ENCODE data around the gene MGRN1. TPM values are rescaled to one million over a fixed set of nuclear protein-coding genes. Genes with fewer than 3 reads are reported as not detected.

The MGRN1 gene
- total RNA-seq, 4 donors from 2014 or later: 32.5 to 86.4 (median 57.6) TPM

DNA sequence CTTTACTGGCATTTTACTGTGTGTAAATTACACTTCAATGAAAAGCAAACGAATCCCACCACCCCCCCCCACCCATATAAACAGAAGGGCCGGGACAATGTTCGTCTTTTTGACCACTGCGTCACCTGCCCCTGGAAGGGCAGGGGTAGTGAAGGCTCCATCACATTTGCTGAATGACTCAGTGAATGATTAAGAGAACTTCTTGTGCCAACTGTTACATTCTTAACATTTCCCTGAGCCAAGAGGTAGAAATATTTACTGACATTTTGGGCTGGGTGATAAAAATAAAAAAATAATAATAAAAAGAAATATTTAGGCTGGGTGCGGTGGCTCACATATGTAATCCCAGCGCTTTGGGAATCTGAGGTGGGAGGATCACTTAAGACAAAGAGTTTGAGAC, 44.4 kb upstream of the MGRN1 start:
- Histone ChIP-seq H3K27ac (no peak overlapping the region), H3K9me3 (no peaks in the 10 kb centered on the region), H3K36me3 (no peaks in the 10 kb centered on the region), H3K4me3 (replicated peaks in 1 of 3) (no peak overlapping the region), H3K4me1 (no peaks in the 10 kb centered on the region), H3K27me3 (no peaks in the 10 kb centered on the region)
- intact Hi-C loops (cut with DNase I): no loop called here
- DNase-seq: no peak
- 71 to 76% methylated on average over 5 to 6 of the region's 6 CpGs for WGBS, 2 donors
- TF ChIP-seq, protein P1, sequence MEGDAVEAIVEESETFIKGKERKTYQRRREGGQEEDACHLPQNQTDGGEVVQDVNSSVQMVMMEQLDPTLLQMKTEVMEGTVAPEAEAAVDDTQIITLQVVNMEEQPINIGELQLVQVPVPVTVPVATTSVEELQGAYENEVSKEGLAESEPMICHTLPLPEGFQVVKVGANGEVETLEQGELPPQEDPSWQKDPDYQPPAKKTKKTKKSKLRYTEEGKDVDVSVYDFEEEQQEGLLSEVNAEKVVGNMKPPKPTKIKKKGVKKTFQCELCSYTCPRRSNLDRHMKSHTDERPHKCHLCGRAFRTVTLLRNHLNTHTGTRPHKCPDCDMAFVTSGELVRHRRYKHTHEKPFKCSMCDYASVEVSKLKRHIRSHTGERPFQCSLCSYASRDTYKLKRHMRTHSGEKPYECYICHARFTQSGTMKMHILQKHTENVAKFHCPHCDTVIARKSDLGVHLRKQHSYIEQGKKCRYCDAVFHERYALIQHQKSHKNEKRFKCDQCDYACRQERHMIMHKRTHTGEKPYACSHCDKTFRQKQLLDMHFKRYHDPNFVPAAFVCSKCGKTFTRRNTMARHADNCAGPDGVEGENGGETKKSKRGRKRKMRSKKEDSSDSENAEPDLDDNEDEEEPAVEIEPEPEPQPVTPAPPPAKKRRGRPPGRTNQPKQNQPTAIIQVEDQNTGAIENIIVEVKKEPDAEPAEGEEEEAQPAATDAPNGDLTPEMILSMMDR (IDR thresholded peaks at IDR 0.05): no peak
- no peak for TF ChIP-seq POLR2A (IDR thresholded peaks at IDR 0.05)

DNA sequence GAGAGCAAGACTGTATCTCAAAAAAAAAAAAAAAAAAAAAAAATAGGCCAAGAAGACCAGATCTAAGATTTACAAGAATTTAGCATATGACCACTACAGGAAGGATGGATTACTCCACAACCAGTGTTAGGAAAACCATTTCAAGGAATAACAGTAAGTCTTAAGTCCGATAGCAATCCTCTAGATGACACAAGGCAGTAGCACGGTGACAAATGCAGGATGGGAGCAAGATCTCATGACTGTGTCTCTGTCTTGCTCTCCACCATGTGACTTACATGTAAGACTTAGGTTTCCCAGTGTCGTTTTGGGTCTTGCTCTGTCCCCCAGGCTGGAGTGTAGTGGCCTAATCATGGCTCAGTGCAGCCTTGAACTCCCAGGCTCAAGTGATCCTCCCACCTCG, 40.7 kb upstream of the MGRN1 start:
- no peaks in the 10 kb centered on the region for H3K4me1 ChIP-seq
- 92 to 95% methylated on average over 4 of the region's 4 CpGs for WGBS, 2 donors
- no peak overlapping the region for H3K4me3 ChIP-seq (replicated peaks in 1 of 3)
- no peak overlapping the region for H3K27ac ChIP-seq
- DNase-seq: no peak
- no peaks in the 10 kb centered on the region for H3K9me3 ChIP-seq
- intact Hi-C loops (cut with DNase I): no loop called here
- no peaks in the 10 kb centered on the region for H3K27me3 ChIP-seq
- no peaks in the 10 kb centered on the region for H3K36me3 ChIP-seq
- TF ChIP-seq POLR2A (IDR thresholded peaks at IDR 0.05): no peak
- TF ChIP-seq, protein P1 (IDR thresholded peaks at IDR 0.05): no peak

DNA sequence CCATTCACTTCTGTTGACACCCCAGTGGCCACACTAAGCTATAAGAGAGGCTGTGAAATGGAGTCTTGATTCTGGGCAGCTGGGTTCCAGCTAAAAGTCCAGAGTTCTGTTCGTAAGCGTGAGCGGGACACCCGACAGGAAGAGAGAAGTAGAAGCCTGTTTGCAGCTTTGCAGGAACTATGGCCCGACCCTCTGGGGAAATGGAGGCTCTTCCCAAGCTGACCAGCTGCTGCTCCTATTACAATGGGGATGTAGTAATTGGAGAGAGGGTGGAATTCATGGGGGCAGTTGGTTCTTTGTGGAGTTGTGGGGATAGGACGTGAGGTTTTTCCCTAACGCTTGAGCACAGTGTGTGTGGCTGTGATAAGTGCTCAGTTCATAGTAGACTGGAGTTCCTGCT, 38.3 kb upstream of the MGRN1 start:
- WGBS, 2 donors: 71 to 74% methylated on average over 7 of the region's 7 CpGs
- Histone ChIP-seq H3K4me3 (replicated peaks in 1 of 3) (no peak overlapping the region), H3K9me3 (no peaks in the 10 kb centered on the region), H3K27me3 (no peaks in the 10 kb centered on the region), H3K36me3 (no peaks in the 10 kb centered on the region), H3K4me1 (no peaks in the 10 kb centered on the region), H3K27ac (no peak overlapping the region)
- DNase-seq: no peak
- intact Hi-C loops (cut with DNase I): no loop called here
- no peak for TF ChIP-seq POLR2A (IDR thresholded peaks at IDR 0.05)
- TF ChIP-seq, protein P1 (IDR thresholded peaks at IDR 0.05): no peak

DNA sequence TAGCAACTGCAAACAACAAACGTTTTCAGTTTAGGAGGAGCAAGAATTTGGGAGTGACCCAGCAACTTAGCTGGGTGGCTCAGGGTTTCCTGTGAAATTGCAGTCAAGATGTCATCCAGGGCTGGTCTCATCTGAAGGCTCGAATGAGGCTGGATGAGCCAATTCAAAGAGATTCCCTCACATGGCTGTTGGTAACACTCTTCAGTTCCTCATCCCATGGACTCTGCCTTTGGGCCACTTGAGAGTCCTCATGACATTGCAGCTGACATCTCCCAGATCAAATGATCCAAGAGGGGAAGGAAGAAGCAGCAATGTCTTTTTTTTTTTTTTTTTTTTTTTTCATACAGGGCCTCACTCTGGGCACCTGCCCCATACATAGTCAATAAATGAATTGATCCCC, 36.2 kb upstream of the MGRN1 start:
- no peak overlapping the region for H3K4me3 ChIP-seq (replicated peaks in 1 of 3)
- H3K36me3 ChIP-seq: no peaks in the 10 kb centered on the region
- TF ChIP-seq POLR2A (IDR thresholded peaks at IDR 0.05): no peak
- TF ChIP-seq, protein P1 (IDR thresholded peaks at IDR 0.05): no peak
- H3K27me3 ChIP-seq: no peaks in the 10 kb centered on the region
- H3K9me3 ChIP-seq: no peaks in the 10 kb centered on the region
- intact Hi-C loops (cut with DNase I): no loop called here
- H3K4me1 ChIP-seq: no peaks in the 10 kb centered on the region
- 88 to 100% methylated on average over 2 of the region's 2 CpGs for WGBS, 2 donors
- H3K27ac ChIP-seq: no peak overlapping the region
- DNase-seq: no peak

DNA sequence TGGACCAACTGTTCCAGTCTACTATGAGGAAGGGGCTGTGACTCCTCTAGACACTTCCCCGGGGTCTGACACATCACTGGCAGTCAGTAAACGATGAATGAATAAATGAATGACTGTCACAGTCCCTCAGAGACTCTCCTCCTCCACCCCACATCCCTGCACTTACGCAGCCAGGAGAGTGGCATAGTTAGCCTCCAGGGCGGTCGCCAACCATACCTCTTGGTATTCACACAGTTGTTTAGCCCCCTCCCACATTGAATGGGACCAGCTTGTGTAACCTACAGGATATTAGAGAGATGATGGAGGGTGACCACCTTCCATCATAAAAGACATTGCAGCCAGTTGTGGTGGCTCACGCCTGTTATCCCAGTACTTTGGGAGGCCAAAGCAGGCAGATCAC, 35.7 kb upstream of the MGRN1 start:
- 94 to 98% methylated on average over 6 of the region's 6 CpGs for WGBS, 2 donors
- intact Hi-C loops (cut with DNase I): no loop called here
- no peak overlapping the region for H3K27ac ChIP-seq
- H3K9me3 ChIP-seq: no peaks in the 10 kb centered on the region
- DNase-seq: no peak
- no peaks in the 10 kb centered on the region for H3K27me3 ChIP-seq
- H3K36me3 ChIP-seq: no peaks in the 10 kb centered on the region
- H3K4me1 ChIP-seq: no peaks in the 10 kb centered on the region
- TF ChIP-seq, protein P1 (IDR thresholded peaks at IDR 0.05): no peak
- TF ChIP-seq POLR2A (IDR thresholded peaks at IDR 0.05): no peak
- no peak overlapping the region for H3K4me3 ChIP-seq (replicated peaks in 1 of 3)
